GM12878 (cell line): ENCODE data around the gene FAM156A. TPM values are rescaled to one million over a fixed set of nuclear protein-coding genes. Genes with fewer than 3 reads are reported as not detected.

Source experiments
- ATAC-seq: fragments of 200-7000 bp; cut with Tn5 transposase; 3 replicates; pipeline ENCODE4 v1.9.1; 2020; ENCODE audit warnings: mild to moderate bottlenecking, moderate library complexity
- BruUV-seq: library from RNA; stranded (reverse); fragments of 400-500 nt; replicated peaks from 2 replicates; lab custom pipeline; 2021; lab: Mats Ljungman, UMichigan
- CTCF ChIA-PET: fragments of 300-600 bp; sonication (Branson Sonifier 250); formaldehyde crosslinking; extraction: SDS; loops from one replicate; lab custom pipeline; 2021; ENCODE audit warnings: inconsistent platforms; lab: Yijun Ruan, JAX
- POLR2A ChIA-PET: fragments of 350-600 bp; formaldehyde crosslinking; extraction: SDS; loops from one replicate; lab custom pipeline; 2021; ENCODE audit warnings: inconsistent platforms; lab: Charles Lee
- RAD21 ChIA-PET: fragments of 300-600 bp; sonication (Branson Sonifier 250); formaldehyde crosslinking; loops from one replicate; lab custom pipeline; 2023; ENCODE audit warnings: antibody characterized with exemption; ENCODE audit not compliant: unreplicated experiment; lab: Charles Lee
- SMC1A ChIA-PET: fragments of 300-600 bp; sonication (Branson Sonifier 250); formaldehyde crosslinking; loops from one replicate; lab custom pipeline; 2023; ENCODE audit not compliant: unreplicated experiment, uncharacterized antibody; lab: Charles Lee
- DNase-seq: peaks from one replicate; pipeline ENCODE4 v3.0.0-alpha.2; 2011; ENCODE audit warnings: low read depth, low spot score
- FAIRE-seq: peaks from 3 replicates; lab custom pipeline; 2011; peaks lifted over from hg19 to GRCh38; lab: Jason Lieb, UNC
- H2AFZ ChIP-seq: 2 replicates; pipeline ENCODE4 v1.6.0; 2011; ENCODE audit warnings: low read depth, low read length, control low read depth; ENCODE audit not compliant: control insufficient read depth
- H3K27ac ChIP-seq: 2 replicates; pipeline ENCODE4 v1.5.1; 2011; ENCODE audit warnings: control low read depth; ENCODE audit not compliant: control insufficient read depth, insufficient read depth
- H3K27me3 ChIP-seq, 2 experiments: replicated peaks in 1 of 2; 2 replicates each; pipeline versions ENCODE4 v1.6.0 to v1.6.1; 2011; ENCODE audit warnings: low read length in 1 of 2; ENCODE audit not compliant: control insufficient read depth in 2 of 2, insufficient read depth in 2 of 2
- H3K36me3 ChIP-seq, 2 experiments: 2 replicates each; pipeline ENCODE4 v1.5.1; 2011; ENCODE audit warnings: low read length in 1 of 2; ENCODE audit not compliant: control insufficient read depth in 2 of 2, insufficient read depth in 2 of 2
- H3K4me1 ChIP-seq: 2 replicates; pipeline ENCODE4 v1.6.1; 2011; ENCODE audit warnings: mild to moderate bottlenecking, low read length, moderate library complexity, mixed read lengths; ENCODE audit not compliant: control insufficient read depth, insufficient read depth
- H3K4me2 ChIP-seq: 2 replicates; pipeline ENCODE4 v1.6.0; 2011; ENCODE audit warnings: control low read depth; ENCODE audit not compliant: control insufficient read depth, insufficient read depth
- H3K4me3 ChIP-seq: fragments of 200-600 bp; sonication (generic); 2 replicates; pipeline ENCODE4 v1.5.1; 2016
- H3K79me2 ChIP-seq: 2 replicates; pipeline ENCODE4 v1.6.0; 2011; ENCODE audit warnings: low read length; ENCODE audit not compliant: control insufficient read depth, insufficient read depth
- H3K9ac ChIP-seq: 2 replicates; pipeline ENCODE4 v1.8.0; 2011; ENCODE audit warnings: low read length, control low read depth, mixed read lengths; ENCODE audit not compliant: control insufficient read depth, insufficient read depth
- H3K9me3 ChIP-seq: replicated peaks from 3 replicates; pipeline ENCODE4 v1.5.1; 2011; ENCODE audit warnings: mild to moderate bottlenecking, low read length; ENCODE audit not compliant: control insufficient read depth, insufficient read depth
- H4K20me1 ChIP-seq: 2 replicates; pipeline ENCODE4 v1.6.0; 2011; ENCODE audit not compliant: control insufficient read depth, insufficient read depth
- ATF7 ChIP-seq: fragments of 450-650 bp; IDR thresholded peaks from 2 replicates; pipeline ENCODE4 v1.6.1; 2016; ENCODE audit warnings: low read depth, mild to moderate bottlenecking
- BCL11A ChIP-seq: IDR thresholded peaks from 2 replicates; pipeline ENCODE4 v1.6.1; 2011; ENCODE audit warnings: low read depth, low read length
- CREB1 ChIP-seq: IDR thresholded peaks from 2 replicates; pipeline ENCODE4 v1.6.1; 2012; ENCODE audit warnings: low read depth, mild to moderate bottlenecking, inconsistent platforms
- FOS ChIP-seq: IDR thresholded peaks from 3 replicates; pipeline ENCODE4 v1.6.1; 2011; ENCODE audit warnings: borderline replicate concordance; ENCODE audit not compliant: insufficient read length; ENCODE audit errors: extremely low read depth
- RUNX3 ChIP-seq: IDR thresholded peaks from 2 replicates; pipeline ENCODE4 v1.6.1; 2012; ENCODE audit warnings: low read length, inconsistent platforms
- SIX5 ChIP-seq: IDR thresholded peaks from 2 replicates; pipeline ENCODE4 v1.6.1; 2011; ENCODE audit warnings: mild to moderate bottlenecking, low read depth, low read length, moderate library complexity; ENCODE audit not compliant: severe bottlenecking
- TCF3 ChIP-seq: IDR thresholded peaks from 2 replicates; pipeline ENCODE4 v1.6.1; 2012; ENCODE audit warnings: low read depth, mild to moderate bottlenecking, low read length, borderline replicate concordance; ENCODE audit not compliant: insufficient read depth
- ZNF622 ChIP-seq: fragments of 450-650 bp; IDR thresholded peaks from 2 replicates; pipeline ENCODE4 v1.6.1; 2017; ENCODE audit warnings: mild to moderate bottlenecking, inconsistent platforms
- WGBS: methylation state at CpG from one replicate; pipeline ENCODE4 v1.1.6; 2016; ENCODE audit warnings: low lambda C conversion rate; ENCODE audit not compliant: insufficient replicate concordance, insufficient coverage; ENCODE audit errors: missing lambda C conversion rate; 5-methylcytosine and 5-hydroxymethylcytosine counted together
- in situ Hi-C: fragments of 300-500 bp; cut with MboI; formaldehyde crosslinking; loops from 9 replicates; pipeline ENCODE4 v1.14.3; 2018; ENCODE audit warnings: mixed read lengths
- intact Hi-C: fragments of 100-400 bp; cut with micrococcal nuclease; formaldehyde crosslinking; loops from one replicate; pipeline ENCODE4 v1.14.2; 2022; ENCODE audit not compliant: unreplicated experiment
- polyA plus RNA-seq, 11 experiments: library from polyadenylated mRNA; depleted of rRNA in 4 of 11; unstranded in 6 of 11; stranded (reverse) in 5 of 11; fragments of >200 nt; fragmentation: Nextera tagmentation in 4 of 11; fragmentation: Illumina TruSeq in 1 of 11; extraction: Ambion mirVana in 4 of 11; extraction: Trizol in 1 of 11; gene quantifications; 1 replicate in 1 of 11; 2 replicates in 10 of 11; pipeline versions ENCODE4 v1.2.1 to v1.2.3, GENCODE V29; 2011 to 2016; ENCODE audit warnings: inconsistent platforms in 2 of 11, missing spikeins in 2 of 11, low read depth in 1 of 11
- total RNA-seq, 4 experiments: library from RNA; depleted of rRNA in 3 of 4; stranded (reverse); fragments of >200 nt in 3 of 4; fragmentation: Illumina TruSeq in 1 of 4; extraction: Trizol in 1 of 4; gene quantifications; 2 replicates each; pipeline versions ENCODE4 v1.2.1 to v1.2.3, GENCODE V29; 2013 to 2021
- TF ChIP-seq, protein P1 (sequence below): IDR thresholded peaks from 2 replicates; pipeline ENCODE4 v1.6.1; 2011; ENCODE audit warnings: low read depth, low read length, improper control_type of control experiment, borderline replicate concordance
- TF ChIP-seq, protein P2 (sequence below): fragments of 450-650 bp; IDR thresholded peaks from 2 replicates; pipeline ENCODE4 v1.6.1; 2014; ENCODE audit warnings: mild to moderate bottlenecking
- TF ChIP-seq, protein P3 (sequence below): IDR thresholded peaks from 2 replicates; pipeline ENCODE4 v1.6.1; 2012; ENCODE audit warnings: low read length, inconsistent platforms
- TF ChIP-seq, protein P4 (sequence below): fragments of 450-650 bp; IDR thresholded peaks from 2 replicates; pipeline ENCODE4 v1.6.1; 2017; ENCODE audit warnings: mild to moderate bottlenecking, low read depth, inconsistent platforms; ENCODE audit not compliant: poor library complexity, severe bottlenecking

Gene FAM156A
- total and polyA plus RNA-seq, 10 of the 15 experiments (the other 5 are each of a cell fraction or from before 2014, with no cell fraction given): 2.9 to 25.2 (median 16.3) TPM

DNA sequence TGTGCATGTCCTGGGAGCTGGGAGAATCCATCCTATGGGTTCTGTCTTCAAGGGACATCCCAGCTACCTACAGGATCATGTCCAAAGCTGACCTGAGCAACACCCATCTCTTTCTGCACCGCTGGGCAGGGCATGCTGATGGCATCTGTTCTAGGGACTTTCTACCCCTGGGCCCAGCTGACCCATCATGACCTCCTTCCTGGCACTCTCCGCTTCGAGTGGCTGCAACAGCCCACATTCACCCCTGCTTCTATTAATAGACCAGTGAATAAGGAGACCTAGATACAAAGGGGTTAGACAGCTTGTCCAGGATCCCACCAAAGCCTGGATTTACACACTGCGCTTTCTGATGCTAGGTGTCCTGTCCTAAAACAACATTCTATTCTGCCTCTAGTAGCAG lies 45.7 kb upstream of the FAM156A start:
- Histone ChIP-seq H3K36me3 (no peaks in the 10 kb centered on the region), H3K4me3 (no peak overlapping the region), H3K4me2 (no peak overlapping the region), H2AFZ (no peak overlapping the region), H3K27me3 (no peaks in the 10 kb centered on the region), H3K79me2 (no peaks in the 10 kb centered on the region), H3K27ac (no peak overlapping the region), H3K4me1 (no peaks in the 10 kb centered on the region), H3K9me3 (no peaks in the 10 kb centered on the region; the same call in 2 of the 3 replicates), H3K9ac (no peak overlapping the region), H4K20me1 (no peaks in the 10 kb centered on the region)
- ATAC-seq: no peak
- ChIA-PET POLR2A (interaction anchor here (1.2 kb wide), 1 partner anchor 9 kb away, joined by 3 read pairs; no protein-coding TSS in a partner anchor), CTCF (interaction anchor here (1.0 kb wide), 1 partner anchor 9 kb away, joined by 3 read pairs; no protein-coding TSS in a partner anchor), RAD21 (interaction anchor here (0.7 kb wide), 1 partner anchor 69 kb away, joined by 3 read pairs; no protein-coding TSS in a partner anchor), SMC1A (no interaction called here)
- in situ Hi-C loops (no loop called here), intact Hi-C loops (no loop called here)
- TF ChIP-seq, protein P1, sequence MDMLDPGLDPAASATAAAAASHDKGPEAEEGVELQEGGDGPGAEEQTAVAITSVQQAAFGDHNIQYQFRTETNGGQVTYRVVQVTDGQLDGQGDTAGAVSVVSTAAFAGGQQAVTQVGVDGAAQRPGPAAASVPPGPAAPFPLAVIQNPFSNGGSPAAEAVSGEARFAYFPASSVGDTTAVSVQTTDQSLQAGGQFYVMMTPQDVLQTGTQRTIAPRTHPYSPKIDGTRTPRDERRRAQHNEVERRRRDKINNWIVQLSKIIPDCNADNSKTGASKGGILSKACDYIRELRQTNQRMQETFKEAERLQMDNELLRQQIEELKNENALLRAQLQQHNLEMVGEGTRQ: no peak
- TF ChIP-seq ZNF622: no peak
- no peak for TF ChIP-seq RUNX3
- BruUV-seq: no TSS peak
- no peak for DNase-seq
- FAIRE-seq: no peak
- WGBS: 19% methylated on average over 4 of the region's 4 CpGs

DNA sequence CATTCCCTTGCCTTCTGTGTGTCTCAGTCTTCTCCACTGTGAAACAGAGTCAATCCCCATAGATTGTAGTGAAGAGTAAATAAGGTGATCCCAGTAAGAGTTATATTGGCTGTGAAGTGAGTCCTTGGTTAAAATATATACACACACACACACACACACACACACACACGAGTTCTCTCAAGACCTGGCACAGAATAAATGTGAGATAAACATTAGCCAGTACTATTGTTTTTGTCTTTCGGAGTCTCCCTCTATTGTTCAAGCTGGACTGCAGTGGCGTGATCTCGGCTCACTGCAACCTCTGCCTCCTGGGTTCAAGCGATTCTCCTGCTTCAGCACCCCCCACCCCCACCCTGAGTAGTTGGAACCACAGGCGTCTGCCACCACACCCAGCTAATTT lies 44.8 kb upstream of the FAM156A start:
- no peak for ATAC-seq
- intact Hi-C loops: no loop called here
- TF ChIP-seq TCF3: no peak
- TF ChIP-seq BCL11A: no peak
- TF ChIP-seq CREB1: no peak
- no peak for TF ChIP-seq SIX5
- TF ChIP-seq, protein P2, sequence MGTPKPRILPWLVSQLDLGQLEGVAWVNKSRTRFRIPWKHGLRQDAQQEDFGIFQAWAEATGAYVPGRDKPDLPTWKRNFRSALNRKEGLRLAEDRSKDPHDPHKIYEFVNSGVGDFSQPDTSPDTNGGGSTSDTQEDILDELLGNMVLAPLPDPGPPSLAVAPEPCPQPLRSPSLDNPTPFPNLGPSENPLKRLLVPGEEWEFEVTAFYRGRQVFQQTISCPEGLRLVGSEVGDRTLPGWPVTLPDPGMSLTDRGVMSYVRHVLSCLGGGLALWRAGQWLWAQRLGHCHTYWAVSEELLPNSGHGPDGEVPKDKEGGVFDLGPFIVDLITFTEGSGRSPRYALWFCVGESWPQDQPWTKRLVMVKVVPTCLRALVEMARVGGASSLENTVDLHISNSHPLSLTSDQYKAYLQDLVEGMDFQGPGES: no peak
- TF ChIP-seq ATF7: no peak
- no peak for TF ChIP-seq FOS
- TF ChIP-seq, protein P3, sequence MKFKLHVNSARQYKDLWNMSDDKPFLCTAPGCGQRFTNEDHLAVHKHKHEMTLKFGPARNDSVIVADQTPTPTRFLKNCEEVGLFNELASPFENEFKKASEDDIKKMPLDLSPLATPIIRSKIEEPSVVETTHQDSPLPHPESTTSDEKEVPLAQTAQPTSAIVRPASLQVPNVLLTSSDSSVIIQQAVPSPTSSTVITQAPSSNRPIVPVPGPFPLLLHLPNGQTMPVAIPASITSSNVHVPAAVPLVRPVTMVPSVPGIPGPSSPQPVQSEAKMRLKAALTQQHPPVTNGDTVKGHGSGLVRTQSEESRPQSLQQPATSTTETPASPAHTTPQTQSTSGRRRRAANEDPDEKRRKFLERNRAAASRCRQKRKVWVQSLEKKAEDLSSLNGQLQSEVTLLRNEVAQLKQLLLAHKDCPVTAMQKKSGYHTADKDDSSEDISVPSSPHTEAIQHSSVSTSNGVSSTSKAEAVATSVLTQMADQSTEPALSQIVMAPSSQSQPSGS: no peak
- TF ChIP-seq, protein P4, sequence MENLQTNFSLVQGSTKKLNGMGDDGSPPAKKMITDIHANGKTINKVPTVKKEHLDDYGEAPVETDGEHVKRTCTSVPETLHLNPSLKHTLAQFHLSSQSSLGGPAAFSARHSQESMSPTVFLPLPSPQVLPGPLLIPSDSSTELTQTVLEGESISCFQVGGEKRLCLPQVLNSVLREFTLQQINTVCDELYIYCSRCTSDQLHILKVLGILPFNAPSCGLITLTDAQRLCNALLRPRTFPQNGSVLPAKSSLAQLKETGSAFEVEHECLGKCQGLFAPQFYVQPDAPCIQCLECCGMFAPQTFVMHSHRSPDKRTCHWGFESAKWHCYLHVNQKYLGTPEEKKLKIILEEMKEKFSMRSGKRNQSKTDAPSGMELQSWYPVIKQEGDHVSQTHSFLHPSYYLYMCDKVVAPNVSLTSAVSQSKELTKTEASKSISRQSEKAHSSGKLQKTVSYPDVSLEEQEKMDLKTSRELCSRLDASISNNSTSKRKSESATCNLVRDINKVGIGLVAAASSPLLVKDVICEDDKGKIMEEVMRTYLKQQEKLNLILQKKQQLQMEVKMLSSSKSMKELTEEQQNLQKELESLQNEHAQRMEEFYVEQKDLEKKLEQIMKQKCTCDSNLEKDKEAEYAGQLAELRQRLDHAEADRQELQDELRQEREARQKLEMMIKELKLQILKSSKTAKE: no peak

More for the DNA sequence above, 44.8 kb upstream of the FAM156A start:
- 27% methylated on average over 6 of the region's 6 CpGs for WGBS
- Histone ChIP-seq H2AFZ (no peak overlapping the region), H3K4me1 (no peaks in the 10 kb centered on the region), H3K9ac (no peak overlapping the region), H3K9me3 (no peaks in the 10 kb centered on the region; the same call in 2 of the 3 replicates), H3K27me3 (no peaks in the 10 kb centered on the region), H3K36me3 (no peaks in the 10 kb centered on the region), H3K4me3 (no peak overlapping the region), H3K27ac (no peak overlapping the region), H3K4me2 (no peak overlapping the region), H3K79me2 (no peaks in the 10 kb centered on the region), H4K20me1 (no peaks in the 10 kb centered on the region)
- no TSS peak for BruUV-seq
- FAIRE-seq: no peak
- CTCF ChIA-PET: interaction anchor here (1.0 kb wide), 1 partner anchor 8 kb away, joined by 3 read pairs; no protein-coding TSS in a partner anchor
- SMC1A ChIA-PET: no interaction called here
- POLR2A ChIA-PET: no interaction called here
- DNase-seq: no peak
- in situ Hi-C loops: no loop called here
- RAD21 ChIA-PET: no interaction called here
